Duodenal mucosa (tissue), 2 donors: ENCODE data around the gene EXTL2.
A peak's percentile ranks its signal among the peaks of the same experiment; 100 is the strongest.
"Not testable (repeated sequence)": the region's sequence is repeated elsewhere in the genome, so short reads cannot be mapped to it uniquely, and the experiment has no call there.

Experiments
- H3K27ac ChIP-seq: one replicate; pipeline ENCODE4 v1.7.0; 2013; ENCODE audit warnings: low read depth, low read length
- H3K27me3 ChIP-seq, 2 donors: one replicate each; pipeline ENCODE4 v1.7.0; 2013; ENCODE audit warnings: low read length in 2 of 2, control low read depth in 1 of 2; ENCODE audit not compliant: insufficient read depth in 2 of 2, control insufficient read depth in 1 of 2
- H3K36me3 ChIP-seq, 2 donors: one replicate each; pipeline ENCODE4 v1.7.0; 2013; ENCODE audit warnings: low read length in 2 of 2, control low read depth in 1 of 2; ENCODE audit not compliant: insufficient read depth in 2 of 2, control insufficient read depth in 1 of 2
- H3K4me1 ChIP-seq, 2 donors: one replicate each; pipeline ENCODE4 v1.7.0; 2013; ENCODE audit warnings: low read length in 2 of 2, control low read depth in 1 of 2; ENCODE audit not compliant: insufficient read depth in 2 of 2, control insufficient read depth in 1 of 2
- H3K4me3 ChIP-seq, 2 donors: one replicate each; pipeline ENCODE4 v1.7.0; 2013; ENCODE audit warnings: low read length in 2 of 2, low read depth in 1 of 2
- H3K9ac ChIP-seq, 2 donors: one replicate each; pipeline ENCODE4 v1.7.0; 2013; ENCODE audit warnings: low read length in 2 of 2, low read depth in 1 of 2
- H3K9me3 ChIP-seq, 2 donors: one replicate each; pipeline ENCODE4 v1.7.0; 2013; ENCODE audit warnings: low read length in 2 of 2, control low read depth in 1 of 2; ENCODE audit not compliant: control insufficient read depth in 1 of 2

EXTL2 gene

DNA sequence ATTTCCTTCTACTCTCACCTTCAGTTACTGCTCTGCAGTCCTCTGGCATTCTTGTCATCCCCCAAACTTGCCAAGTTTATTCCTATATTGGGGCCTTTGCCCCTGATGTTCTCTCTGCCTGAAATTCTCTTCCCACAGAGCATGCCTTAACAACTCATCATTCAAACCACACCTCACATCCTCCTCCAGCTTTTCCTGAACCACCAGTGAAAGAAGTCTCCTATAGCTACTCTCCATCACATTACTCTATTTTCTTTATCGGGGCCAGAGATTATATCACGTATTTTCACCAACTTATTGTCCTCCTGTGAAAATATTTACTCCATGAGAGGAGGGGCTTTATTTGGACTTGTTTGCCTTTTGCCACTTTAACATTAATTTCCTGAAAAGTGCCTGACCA, 32.1 kb downstream of the EXTL2 start:
- Histone ChIP-seq H3K36me3 (no peaks in the 10 kb centered on the region), H3K4me3 (no peak overlapping the region), H3K27me3 (no peaks in the 10 kb centered on the region), H3K9ac (no peak overlapping the region), H3K27ac (no peak overlapping the region), H3K4me1 (no peaks in the 10 kb centered on the region), H3K9me3 (no peaks in the 10 kb centered on the region)

DNA sequence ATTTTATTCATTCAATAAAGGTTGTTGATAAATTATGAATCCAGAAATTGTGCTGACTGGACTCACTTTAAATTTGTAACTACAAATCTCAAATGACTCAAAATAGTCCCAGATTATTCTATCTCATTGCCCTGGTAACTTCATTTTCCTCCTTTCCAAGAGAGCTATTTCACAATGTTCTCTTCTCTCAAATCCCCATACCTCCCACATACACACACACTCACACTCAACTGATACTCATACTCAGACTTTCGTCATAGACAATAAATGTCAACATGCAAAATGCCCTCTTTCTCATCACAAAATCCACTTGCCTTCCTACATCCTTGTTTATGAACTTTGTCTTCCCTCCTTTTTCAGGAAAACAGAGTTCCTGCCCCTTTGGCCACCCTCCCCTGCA, 33.3 kb downstream of the EXTL2 start:
- Histone ChIP-seq H3K4me3 (no peak overlapping the region), H3K4me1 (no peaks in the 10 kb centered on the region), H3K9me3 (no peaks in the 10 kb centered on the region), H3K27me3 (no peaks in the 10 kb centered on the region), H3K36me3 (no peaks in the 10 kb centered on the region), H3K27ac (no peak overlapping the region), H3K9ac (no peak overlapping the region)

DNA sequence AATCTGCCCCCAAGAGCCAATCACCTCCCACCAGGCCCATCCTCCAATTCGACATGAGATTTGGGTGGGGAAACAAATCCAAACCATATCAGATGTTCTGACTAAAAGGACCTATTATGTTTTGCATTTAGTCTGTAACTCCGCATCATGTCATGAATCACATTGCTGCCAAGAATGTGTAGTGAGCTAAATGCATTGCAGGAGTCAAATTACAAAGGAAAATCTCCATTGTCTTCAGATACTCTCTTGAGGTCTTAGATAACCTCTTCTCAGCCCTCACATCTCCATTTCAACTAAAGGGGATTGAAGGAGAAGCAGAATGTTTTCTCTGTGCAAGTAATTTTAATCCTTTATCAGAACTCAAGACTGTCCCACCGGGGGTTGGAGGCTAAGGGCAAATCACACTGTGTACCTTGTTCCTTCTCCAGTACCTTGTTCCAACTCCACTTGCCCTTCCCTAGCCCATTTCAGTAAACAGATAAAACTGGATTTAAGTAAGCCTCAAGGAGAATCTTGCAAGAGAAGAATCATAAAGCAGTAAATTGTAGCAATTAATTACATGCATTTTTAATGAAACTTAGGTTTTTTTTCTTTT, 34.1 kb downstream of the EXTL2 start:
- Histone ChIP-seq H3K36me3 (no peaks in the 10 kb centered on the region), H3K9me3 (no peaks in the 10 kb centered on the region), H3K4me3 (no peak overlapping the region), H3K9ac (no peak overlapping the region), H3K27ac (no peak overlapping the region), H3K27me3 (no peaks in the 10 kb centered on the region), H3K4me1 (no peaks in the 10 kb centered on the region)

DNA sequence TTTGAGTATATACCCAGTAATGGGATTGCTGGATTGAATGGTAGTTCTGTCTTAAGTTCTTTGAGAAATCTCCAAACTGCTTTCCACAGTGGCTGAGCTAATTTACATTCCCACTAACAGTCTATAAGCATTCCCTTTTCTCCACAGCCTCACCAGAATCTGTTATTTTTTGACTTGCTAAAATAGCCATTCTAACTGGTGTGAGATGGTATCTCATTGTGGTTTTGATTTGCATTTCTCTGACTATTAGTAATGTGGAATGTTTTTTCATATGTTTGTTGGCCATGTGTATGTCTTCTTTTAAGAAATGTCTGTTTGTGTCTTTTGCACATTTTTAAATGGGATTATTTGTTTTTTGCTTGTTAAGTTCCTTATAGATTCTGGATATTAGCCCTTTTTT, 39.5 kb downstream of the EXTL2 start:
- H3K4me3 ChIP-seq, H3K36me3 ChIP-seq, H3K4me1 ChIP-seq, H3K9ac ChIP-seq, H3K27ac ChIP-seq, H3K9me3 ChIP-seq, H3K27me3 ChIP-seq: not testable (repeated sequence)

DNA sequence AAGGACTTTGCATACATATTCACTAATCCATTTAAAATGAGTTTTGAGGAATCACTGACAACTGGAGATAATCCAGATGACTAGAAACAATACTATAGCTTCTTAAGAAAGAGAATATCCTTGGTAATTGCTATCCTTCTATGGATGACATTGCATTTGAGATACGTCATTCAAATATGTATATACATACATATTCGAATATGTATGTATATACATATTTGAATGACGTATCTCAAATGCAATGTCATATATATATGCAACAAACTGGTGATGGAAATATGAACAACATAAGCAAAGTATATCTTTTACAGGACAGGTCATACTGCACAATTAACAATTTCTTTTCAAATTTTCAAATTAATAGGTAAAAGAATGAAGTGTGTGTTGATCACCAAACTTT, 41.7 kb downstream of the EXTL2 start:
- Histone ChIP-seq H3K9ac (no peak overlapping the region), H3K27me3 (no peaks in the 10 kb centered on the region), H3K36me3 (no peaks in the 10 kb centered on the region), H3K4me3 (no peak overlapping the region), H3K27ac (no peak overlapping the region), H3K4me1 (no peaks in the 10 kb centered on the region), H3K9me3 (no peaks in the 10 kb centered on the region)

DNA sequence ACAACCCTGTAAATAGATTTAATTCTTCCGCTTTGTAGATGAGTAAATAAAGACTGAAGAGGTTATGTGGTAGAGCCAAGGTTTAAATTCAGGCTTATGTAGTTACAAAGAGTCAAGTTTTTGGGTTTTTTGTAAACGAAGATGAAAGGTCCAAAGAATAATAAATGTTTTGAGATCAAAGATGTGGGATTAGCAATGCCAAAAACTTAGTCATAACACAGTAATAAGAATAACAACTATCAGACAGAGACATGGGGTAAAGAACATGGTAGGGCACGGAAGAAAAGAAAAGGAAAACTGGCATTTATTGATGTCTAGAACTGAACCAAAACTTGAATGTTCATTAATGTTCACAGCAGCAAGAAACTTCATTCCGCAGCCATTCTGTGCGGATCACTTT, 42.9 kb downstream of the EXTL2 start:
- no peak overlapping the region for H3K4me3 ChIP-seq
- H3K36me3 ChIP-seq = no peaks in the 10 kb centered on the region
- H3K4me1 ChIP-seq = no peaks in the 10 kb centered on the region
- no peaks in the 10 kb centered on the region for H3K9me3 ChIP-seq
- no peak overlapping the region for H3K9ac ChIP-seq
- H3K27ac ChIP-seq = no peak overlapping the region
- no peaks in the 10 kb centered on the region for H3K27me3 ChIP-seq

DNA sequence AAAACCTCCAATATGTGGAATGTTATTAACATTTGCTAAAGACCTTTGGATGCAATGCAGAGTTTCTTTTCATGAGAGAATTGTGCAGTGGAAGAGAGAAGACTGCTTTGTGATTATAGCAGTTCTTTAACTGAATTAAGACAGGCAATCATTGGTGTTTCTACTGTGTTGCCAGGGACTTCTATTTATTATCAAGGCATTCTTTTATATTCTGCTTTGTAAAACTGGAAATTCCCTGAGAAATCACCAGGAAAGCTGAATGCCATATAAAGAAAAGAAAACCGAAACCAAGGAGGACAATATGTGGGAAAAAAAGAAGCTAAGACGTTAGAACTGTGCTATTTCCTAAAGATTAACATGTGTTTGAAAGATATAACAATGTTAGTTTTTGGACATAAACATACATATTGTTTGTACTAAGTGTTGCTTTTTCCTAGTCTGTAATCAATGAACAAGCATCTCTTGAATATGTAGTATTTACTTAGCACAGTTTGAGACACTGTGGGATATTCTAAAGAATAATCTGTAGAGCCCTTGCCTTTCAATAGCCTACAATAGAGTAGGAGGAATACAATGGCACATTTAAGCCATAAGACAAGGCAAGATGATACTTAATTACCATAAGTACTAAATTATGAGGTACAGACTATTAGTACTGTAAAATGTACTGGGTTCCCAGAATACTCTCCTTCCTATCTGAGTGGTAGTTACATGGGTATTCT, 47.1 kb downstream of the EXTL2 start:
- Histone ChIP-seq H3K9ac (no peak overlapping the region), H3K4me1 (no peaks in the 10 kb centered on the region), H3K27ac (no peak overlapping the region), H3K9me3 (no peaks in the 10 kb centered on the region), H3K36me3 (no peaks in the 10 kb centered on the region), H3K27me3 (no peaks in the 10 kb centered on the region), H3K4me3 (peak overlapping the region in 1 of 2 donors; percentile 40)

DNA sequence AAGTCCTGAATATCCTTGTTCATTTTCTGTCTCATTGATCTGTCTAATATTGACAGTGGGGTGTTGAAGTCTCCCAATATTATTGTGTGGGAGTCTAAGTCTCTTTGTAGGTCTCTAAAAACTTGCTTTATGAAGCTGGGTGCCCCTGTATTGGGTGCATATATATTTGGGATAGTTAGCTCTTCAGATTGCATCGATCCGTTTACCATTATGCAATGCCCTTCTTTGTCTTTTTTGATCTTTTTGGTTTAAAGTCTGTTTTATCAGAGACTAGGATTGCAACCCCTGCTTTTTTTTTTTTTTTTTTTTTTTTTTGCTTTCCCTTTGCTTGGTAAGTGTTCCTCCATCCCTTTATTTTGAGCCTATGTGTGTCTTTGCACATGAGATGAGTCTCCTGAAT, 51.5 kb downstream of the EXTL2 start:
- H3K9ac ChIP-seq, H3K27ac ChIP-seq, H3K27me3 ChIP-seq, H3K4me3 ChIP-seq, H3K4me1 ChIP-seq, H3K36me3 ChIP-seq, H3K9me3 ChIP-seq: not testable (repeated sequence)

DNA sequence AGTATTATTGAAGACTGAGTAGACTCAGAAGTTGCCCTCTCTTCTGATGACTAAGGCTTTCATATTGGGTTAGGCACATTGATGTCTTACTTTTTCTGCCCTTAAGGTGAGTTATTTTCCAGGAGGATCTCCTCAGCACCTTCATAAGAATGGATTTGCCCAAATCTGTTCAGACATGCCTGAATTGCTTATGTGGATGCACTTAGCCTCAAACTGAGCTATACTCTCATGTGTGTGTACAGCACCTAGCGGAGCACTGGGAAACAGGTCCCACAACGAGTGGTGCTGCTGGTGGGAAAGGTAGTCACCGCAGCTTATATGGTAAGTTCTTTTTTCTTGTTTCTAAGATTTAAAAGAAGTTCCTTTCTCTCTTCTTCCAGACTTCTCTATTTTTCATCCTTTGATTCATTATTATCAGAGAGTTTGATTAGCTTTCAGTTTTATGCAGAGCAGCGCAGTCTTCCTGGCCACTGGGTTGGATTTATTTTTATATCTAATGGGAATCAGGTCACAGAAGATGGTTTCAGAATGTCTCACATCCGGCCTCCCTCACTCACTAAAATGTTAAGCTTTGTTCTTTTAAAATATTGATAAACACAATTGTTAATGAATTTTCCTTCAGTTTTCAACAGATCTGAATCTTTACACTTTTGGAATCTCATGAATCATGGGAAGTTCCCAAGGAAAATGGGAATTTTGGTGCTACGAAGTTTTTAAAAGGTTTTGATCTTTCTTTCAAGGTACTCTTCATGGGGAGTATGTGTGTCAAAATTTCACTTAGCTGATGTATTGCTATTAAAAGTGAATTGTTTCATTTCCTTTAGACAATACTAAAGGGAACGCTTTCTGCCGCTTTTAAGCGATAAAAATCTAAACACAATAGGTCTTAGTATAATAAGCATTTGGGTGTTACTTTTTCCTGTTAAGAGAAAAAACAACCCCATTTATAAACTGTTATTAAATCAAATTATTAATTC, 58.5 kb downstream of the EXTL2 start:
- no peaks in the 10 kb centered on the region for H3K36me3 ChIP-seq
- H3K27me3 ChIP-seq = no peaks in the 10 kb centered on the region
- H3K4me3 ChIP-seq = no peak overlapping the region
- H3K4me1 ChIP-seq = no peaks in the 10 kb centered on the region
- H3K9ac ChIP-seq = no peak overlapping the region
- no peaks in the 10 kb centered on the region for H3K9me3 ChIP-seq
- no peak overlapping the region for H3K27ac ChIP-seq
